GM19372 (cell line): ENCODE data around the gene TMEM61.

Experiments
- ATAC-seq: cut with Tn5 transposase; IDR thresholded peaks from one replicate; pipeline ENCODE4 v1.9.1; 2021; ENCODE audit warnings: mild to moderate bottlenecking, low read depth, moderate library complexity; ENCODE audit not compliant: unreplicated experiment

Gene TMEM61

GRCh38 chr1:54984131-54984842 is 3.9 kb downstream of the TMEM61 start:
- no peak for ATAC-seq

- no peak for ATAC-seq
Measured at GRCh38 chr1:54985556-54985955, 5.1 kb downstream of the TMEM61 start.

- ATAC-seq, result no peak
Measured at GRCh38 chr1:54986025-54986424, 5.6 kb downstream of the TMEM61 start.

- no peak for ATAC-seq
Measured at GRCh38 chr1:54986533-54986932, 6.1 kb downstream of the TMEM61 start.

GRCh38 chr1:54987427-54987826 is 7.0 kb downstream of the TMEM61 start:
- no peak for ATAC-seq

- no peak for ATAC-seq
Measured at GRCh38 chr1:54987919-54988705, 7.7 kb downstream of the TMEM61 start.

GRCh38 chr1:54988975-54989374 is 8.5 kb downstream of the TMEM61 start:
- no peak for ATAC-seq

- ATAC-seq, result no peak
Measured at GRCh38 chr1:54989473-54989872, 9.0 kb downstream of the TMEM61 start.

- no peak for ATAC-seq
Measured at GRCh38 chr1:54989968-54990810, 9.8 kb downstream of the TMEM61 start.

- no peak for ATAC-seq
Measured at GRCh38 chr1:54990916-54991315, 10.5 kb downstream of the TMEM61 start.

GRCh38 chr1:54991939-54992338 is 11.5 kb downstream of the TMEM61 start:
- ATAC-seq, result no peak

- no peak for ATAC-seq
Measured at GRCh38 chr1:54993140-54993539, 12.7 kb downstream of the TMEM61 start.

GRCh38 chr1:54994355-54994990 is 14.0 kb downstream of the TMEM61 start:
- ATAC-seq, result no peak

GRCh38 chr1:54995013-54995760 is 14.8 kb downstream of the TMEM61 start:
- ATAC-seq, result no peak

- ATAC-seq, result no peak
Measured at GRCh38 chr1:54995835-54996234, 15.4 kb downstream of the TMEM61 start.

GRCh38 chr1:54996359-54996868 is 16.0 kb downstream of the TMEM61 start:
- ATAC-seq, result peak; percentile 68

- no peak for ATAC-seq
Measured at GRCh38 chr1:54996869-54997710, 16.7 kb downstream of the TMEM61 start.

GRCh38 chr1:54997711-54997986 is 17.2 kb downstream of the TMEM61 start:
- ATAC-seq, result no peak

GRCh38 chr1:54998100-54998499 is 17.7 kb downstream of the TMEM61 start:
- no peak for ATAC-seq
